Measurements from ENCODE around the gene DYNC1LI2.
"Not testable (repeated sequence)": the region's sequence is repeated elsewhere in the genome, so short reads cannot be mapped to it uniquely, and the experiment has no call there.

Gene DYNC1LI2
- total RNA-seq: 172 to 196 reads per million in 2 donors

DNA sequence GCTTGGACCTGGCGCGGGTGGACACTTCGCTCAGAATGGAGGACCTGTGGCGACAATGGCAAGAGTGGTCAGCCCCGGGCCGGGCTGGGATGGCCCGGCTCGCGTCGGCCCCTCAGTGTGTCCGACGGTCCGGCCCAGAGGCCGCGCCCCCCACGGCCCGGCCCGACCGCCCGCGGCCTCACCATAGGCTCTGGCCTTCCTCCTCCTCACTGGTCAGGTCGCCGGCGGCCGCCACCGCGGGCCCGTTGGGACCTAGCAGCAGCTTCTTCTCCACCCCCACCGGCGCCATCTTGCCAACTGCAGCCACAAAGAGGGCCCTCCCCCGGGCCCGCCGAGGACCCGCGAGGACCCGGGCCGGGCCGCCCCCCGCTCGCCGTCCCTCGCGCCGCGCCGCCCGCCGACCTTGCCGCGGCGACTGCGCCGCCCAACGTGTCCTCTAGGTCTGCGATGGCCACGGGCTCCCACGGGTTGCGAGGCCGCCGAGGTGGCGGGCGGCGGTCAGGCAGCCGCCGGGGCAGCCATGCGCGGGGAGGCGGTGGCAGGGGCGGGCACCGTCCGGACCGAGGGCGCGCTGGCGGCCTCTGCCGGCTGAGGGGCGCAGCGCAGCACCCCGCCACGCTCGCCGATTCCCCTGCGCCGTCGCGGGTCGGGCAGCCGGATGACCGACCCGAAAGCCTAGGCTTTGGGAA, at the start of gene DYNC1LI2:
Gene DYNC1LI2 (minus strand): TSS at position 307 of the 689 bp plus-strand sequence. CDS start 18 bp downstream, at position 289.
- DNase-seq: peak; percentile 63

DNA sequence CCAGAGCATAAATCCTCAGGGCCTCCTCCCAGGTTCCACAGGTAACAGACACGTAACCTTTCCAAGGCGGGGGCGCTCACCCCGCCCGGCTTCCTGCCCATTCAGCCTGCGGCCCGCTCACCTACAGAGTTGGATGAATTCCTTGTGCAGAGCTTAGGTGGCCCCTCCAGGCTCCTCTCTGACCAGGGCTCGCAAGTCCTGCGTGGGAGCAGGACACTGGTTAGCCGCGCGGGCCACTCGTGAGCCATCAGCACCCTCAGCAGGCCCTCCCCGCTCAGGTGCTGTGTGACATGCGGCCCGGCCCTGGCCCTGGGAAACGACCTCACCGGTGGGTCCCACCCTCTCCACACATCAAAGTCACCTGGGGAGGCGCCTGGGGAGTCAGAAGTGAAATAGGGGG, 49.4 kb upstream of the DYNC1LI2 start:
- no peak for DNase-seq

DNA sequence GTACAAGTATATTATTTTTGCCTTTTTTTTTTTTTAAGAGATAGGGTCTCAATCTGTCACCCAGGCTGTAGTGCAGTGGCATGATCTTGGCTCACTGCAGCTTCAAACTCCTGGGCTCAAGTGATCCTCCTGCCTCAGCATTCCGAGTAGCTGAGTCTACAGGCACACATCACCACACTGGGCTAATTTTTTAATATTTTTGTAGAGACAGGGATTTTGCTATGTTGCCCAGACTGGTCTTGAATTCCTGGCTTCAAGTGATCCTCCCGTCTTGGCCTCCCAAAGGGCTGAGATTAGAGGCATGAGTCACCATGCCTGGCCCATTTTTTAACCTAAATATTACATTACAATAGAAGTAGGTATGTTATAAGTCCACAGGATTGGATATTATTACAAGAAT, 46.8 kb upstream of the DYNC1LI2 start:
- no peak for DNase-seq

DNA sequence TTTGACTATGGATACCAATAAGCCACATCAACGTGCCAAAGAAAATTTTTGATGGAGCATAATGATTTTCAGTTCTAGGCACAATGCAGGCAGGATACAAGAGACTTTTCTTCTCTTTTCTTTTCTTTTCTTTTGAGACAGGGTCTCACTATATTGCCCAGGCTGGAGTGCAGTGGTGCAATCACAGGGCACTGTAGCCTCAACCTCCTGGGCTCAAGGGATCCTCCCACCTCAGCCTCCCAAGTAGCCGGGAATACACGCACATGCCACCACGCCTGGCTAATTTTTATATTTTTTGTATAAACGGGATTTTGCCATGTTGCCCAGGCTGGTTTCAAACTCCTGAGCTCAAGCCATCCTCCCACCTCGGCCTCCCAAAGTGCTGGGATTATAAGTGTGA, 42.6 kb upstream of the DYNC1LI2 start:
- DNase-seq: not testable (repeated sequence)

DNA sequence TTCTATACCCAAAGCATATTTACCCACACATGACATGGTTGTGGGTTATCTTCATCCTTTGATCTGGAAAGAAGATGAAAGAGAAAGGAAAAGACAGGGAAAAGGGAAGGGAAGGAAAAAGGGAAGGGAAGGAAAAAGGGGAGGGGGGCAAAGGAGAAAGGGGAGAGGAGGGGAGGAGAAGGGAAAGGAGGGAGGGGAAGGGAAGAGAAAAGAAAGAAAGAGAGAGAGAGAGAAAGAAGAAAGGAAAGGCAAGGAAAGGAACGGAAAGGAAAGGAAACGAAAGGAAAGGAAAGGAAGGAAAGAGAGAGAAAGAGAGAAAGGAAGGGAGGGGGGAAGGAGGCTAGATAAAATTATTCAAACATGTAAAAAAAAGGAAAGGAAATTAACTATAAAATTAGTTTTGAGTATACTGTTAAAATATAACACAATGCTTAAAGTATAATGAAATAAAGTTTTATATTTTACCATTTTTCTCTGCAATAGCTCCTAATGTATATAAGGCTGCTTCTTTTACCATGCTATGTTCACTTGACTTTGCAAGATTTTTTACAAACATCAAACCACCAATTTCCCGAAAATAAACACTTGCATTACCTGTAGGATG, 38.8 kb upstream of the DYNC1LI2 start:
- no peak for DNase-seq

DNA sequence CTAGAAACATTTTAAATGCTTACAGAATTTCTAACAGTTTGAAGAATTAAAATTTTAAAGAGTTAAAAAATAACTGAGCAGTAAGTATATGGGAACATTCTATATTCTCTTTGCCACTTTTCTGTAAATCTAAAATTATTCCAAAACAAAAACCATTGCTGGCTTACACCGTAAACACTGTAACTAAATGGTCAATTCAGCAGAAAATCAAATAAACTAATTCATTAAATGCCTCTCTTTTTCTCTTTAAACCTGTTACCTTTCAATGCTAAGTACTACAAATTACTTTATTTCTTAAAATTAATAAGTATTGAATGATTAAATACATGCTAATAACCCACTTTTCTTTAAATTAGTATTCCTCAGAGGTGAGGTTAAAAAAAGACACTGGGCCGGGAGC, 36.0 kb upstream of the DYNC1LI2 start:
- DNase-seq: no peak

DNA sequence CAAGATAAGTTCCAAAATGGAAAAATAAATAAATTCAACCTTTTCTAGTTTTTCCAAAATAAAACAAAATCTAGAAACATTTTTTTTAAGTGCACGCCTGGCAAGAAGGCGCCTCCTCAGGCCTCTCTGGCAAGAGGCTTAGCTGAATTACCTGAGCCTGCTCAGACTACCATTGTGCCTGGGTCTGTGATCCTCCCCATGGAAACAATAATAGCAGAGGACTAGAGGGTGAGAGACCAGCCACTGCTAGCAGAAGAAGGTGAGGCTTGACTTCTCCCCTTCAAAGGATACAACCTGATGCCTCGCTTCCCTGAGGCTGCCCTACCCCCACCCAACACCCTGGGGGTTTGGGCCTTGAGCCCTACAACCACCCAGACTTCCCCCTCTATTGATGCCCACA, 35.1 kb upstream of the DYNC1LI2 start:
- DNase-seq: no peak

DNA sequence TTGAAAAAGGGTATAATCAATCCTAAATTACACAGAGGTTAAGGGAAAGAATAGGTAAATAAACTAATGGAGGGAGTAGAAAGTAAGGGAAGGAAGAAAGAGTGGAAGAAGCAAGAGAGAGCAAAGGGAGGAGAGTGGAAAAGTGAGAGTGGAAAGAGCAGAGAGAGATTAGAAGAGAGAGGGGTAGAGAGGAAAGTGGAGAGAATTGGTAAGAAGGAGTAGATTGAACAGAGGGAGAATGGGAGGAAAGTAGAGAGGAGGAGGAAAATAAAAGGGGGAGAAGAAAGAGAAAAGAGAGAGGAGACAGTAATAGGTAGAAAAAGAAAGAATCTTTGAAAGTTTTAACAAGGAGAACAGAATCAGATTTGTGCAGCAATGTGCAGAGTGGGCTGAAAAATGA, 25.0 kb upstream of the DYNC1LI2 start:
- DNase-seq: no peak

DNA sequence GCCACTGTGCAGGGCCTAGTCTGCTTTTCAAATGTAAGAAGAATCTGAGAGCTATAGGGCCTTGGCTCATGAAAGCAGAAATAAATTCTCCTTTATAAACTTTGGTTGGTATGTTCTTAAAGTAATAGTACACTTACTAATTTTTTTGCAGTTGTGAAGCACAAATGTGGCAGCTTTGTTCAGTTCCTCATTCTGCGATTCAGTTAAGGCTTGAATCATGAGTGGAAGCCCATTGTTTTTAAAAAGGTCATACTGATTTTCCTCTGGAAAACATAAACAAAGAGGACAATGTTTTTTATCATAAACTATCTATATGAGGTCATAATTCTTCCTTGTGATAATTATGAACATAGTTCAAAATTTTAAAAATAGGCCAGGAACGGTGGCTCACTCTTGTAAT, 23.6 kb upstream of the DYNC1LI2 start:
- no peak for DNase-seq

DNA sequence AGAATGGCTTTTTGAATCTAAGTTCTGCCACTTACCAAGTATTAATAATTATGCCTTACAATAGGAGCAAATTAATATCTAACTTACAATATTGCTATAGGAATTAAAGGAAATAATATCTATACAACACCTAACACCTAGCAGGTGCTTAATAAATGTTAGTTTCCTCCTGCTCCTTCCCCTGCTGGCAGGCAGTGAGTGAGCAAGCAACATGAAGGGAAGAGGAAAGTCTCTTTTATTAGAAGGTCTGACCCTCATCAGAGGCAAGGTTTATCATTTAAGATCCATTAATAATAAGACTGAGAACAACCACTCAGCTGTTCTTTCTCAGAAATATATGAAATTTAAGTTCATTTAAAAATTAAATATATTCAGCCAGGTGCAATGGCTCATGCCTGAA, 6.7 kb upstream of the DYNC1LI2 start:
- DNase-seq: no peak

DNA sequence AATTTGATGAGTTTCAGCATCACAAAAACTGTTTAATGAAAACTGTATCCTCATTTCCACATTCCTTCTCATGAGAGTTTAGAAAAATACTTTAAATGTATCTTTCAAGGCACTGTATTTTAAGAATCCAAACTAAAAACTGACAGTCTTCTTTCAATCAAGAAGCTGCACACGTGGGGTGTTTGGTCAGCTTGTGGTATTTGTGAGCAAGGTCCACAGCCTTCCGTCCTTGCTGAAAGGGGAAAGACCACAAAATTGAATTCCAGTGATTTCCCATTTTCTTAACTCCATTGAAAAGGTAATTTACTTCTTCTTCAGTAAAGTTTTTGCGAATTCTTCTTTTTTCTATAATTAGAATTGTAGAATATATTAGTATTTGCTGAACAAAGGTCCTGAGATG, 3.4 kb upstream of the DYNC1LI2 start:
- no peak for DNase-seq

DNA sequence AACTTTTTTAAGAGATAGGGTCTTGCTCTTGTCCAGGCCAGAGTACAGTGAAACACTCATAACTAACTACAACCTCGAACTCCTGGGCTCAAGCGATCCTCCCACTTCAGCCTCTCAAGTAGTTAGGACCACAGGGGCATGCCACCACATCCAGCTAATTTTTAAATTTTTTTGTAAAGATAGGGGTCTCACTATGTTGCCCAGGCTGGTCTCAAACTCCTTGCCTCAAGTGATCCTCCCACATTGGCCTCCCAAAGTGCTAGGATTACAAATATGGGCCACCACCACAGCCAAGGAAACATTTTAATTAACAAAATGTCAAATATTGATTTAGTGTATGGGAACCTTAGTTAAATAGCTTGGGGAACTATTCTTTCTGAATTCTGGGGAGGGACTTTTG, 2.8 kb upstream of the DYNC1LI2 start:
- no peak for DNase-seq

DNA sequence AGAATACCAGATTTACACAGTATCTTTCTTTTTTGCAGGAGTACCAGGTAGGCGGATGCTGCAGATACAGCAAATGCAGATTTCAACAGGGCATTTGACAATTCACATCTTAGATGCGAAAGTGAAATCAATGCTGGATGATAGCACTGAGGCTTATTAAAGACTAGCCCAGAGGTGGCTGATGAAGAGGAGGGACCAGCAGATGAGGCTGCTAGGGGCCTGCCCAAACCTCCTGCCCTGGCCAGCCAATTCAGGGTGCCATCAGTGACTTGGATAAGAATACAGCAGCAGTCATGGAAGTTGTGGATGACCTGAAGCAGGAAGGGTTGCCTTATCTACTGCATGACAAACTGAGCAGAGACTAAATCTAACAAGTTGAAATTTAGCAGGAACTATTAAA, 1.5 kb upstream of the DYNC1LI2 start:
- DNase-seq: no peak

DNA sequence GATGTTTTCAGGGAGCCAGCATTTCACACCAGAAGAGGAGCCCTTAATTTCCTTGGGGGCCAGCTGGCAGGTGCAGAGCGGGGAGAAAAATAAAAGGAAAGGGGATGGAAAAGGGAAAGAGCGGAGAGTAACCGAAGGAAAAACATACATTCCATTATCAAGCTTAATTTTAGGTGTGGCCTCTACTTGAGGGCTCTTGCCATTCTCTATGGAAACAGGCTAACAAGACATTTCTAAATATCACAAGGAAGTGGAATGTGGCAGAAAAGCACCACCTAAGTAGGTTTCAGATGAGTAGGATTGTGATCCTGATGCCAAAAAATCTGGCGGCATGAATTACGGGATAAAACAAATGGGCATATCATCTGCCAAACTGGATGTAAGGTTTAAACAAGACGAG, 970 bp upstream of the DYNC1LI2 start:
- DNase-seq: no peak

DNA sequence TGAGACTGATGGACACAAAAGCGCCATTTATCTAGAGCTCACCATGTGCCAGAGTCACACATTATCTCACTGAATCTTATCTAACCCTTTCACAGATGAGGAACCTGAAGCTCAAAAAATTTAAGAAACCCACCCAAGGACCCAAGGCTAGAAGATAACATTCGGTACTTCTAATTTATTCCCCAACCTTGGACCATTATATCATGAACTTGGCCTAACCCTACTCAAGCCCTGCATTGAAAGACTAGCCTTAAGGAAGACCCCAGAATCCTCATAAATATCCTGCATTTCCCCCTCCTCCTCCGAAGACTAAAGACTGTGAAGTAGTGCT, 548 bp upstream of the DYNC1LI2 start:
- DNase-seq: no peak

DNA sequence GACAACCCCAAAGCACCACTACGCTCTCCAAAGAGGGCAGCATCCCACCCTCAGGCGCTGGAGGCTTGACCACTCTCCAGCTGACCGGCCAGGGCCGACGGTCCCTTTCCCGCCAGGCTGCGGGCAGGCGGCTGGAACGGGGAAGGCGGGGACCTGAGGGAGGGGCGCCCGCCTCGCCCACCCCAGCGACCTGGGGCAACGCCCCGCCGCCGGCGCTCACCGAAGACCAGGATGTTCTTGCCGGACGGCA, 431 bp downstream of the DYNC1LI2 start:
- DNase-seq: no peak

DNA sequence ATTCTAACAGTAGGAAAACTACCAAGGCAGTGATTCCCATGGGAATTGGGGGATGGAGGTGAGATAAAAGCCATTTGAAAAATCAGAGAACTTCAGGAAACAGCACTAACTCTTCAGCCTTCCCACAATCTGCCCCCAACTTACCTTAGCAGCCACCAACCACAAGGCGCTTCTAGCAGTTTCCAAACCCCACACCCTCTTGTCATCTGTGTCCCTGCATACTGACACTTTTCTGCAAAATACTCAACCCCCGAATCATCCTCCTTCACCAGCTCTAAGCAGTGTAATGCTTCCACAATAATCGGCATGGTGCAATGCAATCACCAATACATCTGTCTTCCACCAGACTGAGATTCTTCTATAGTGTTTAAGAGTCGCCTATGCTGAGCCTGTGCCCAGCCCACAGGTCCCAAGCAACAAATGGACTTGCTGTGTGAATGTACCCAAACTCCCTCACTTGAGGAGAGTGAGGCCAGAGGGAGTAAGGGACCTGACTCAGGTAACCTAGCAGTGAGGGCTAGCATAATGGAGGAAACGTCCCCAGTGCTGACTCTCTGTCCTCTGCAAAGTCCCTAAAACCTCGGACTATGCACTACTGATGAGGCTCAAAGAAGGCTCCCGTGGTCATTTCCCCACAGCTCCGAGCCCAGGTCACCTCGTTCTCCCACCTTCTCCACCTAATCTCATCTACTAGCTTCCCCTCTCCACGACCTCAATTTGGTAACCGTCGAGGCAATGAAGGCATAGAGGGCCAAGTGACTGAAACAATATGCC, 943 bp downstream of the DYNC1LI2 start:
- DNase-seq: no peak

DNA sequence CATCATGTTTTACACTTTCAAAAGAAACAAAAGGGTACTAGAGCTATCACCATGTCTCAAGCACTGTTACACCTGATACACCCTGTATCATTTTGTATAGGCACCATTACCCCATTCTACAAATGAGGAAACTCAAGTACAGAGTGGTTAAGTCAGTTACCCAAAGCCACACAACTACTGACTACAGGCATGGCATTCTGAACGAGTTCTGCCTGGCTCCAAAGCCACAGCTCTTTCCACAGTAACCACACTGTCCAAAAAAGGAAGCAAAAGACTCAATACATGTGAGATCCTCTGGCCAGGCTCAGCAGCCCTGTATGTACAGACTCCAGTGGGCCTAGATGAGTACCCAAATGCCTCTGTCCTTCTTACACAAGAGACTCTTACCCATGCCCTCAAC, 4.7 kb downstream of the DYNC1LI2 start:
- DNase-seq: no peak

DNA sequence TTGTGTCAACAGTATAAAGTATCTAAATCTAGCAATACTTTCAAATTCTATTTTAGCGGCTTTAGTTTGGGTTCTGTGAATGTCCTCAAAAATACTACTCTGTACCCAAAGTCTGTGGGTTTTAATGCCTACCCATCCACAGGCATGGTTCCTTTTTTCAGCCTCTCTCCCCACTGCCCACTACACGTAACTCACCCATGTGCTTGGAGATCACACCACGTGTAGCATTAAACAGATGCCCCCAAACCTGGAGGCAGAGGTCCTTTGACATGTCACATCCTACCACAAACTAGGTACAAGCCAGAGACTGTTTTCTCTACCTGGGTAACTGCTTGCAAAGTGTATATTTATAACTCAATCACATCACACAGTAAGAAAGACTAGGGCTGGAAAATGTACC, 5.4 kb downstream of the DYNC1LI2 start:
- DNase-seq: no peak

DNA sequence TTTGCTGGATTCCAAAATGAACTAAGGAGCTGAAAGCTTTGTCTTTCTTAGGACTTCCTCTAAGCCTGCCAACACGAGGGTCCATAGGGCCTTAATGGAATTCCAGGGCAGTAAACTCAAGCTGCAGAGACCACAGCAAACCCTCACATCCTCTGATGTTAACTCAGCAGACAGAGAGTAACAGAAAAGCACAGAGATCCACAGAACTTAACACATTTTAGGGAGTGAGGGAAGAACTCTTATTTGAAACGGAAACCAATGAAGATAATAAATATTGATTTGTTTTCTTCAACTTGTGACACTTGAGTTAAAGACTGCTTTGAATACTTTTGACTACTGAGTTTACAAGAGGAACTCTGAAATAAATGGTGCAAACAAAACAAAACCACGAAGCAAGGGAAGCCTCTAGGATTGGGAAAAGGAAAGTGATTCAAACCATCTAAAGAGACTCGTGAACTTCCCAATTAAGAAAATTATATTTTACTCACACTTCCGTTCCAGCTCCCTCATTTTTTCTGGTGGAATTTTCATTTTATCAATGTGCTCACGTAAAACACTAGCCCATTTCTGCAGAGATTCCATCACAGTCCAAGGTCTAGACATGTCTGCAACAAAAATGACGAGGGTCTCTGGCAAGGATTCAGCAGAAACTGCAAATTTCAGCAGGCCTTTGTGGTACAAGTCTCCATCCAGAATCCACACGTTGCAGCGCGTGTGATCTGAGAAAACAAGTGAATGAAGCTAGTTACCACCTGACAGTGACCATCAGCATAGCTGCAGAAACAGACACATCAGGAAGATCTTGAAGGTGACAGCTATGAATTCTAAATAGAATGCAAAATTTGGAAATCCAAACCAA, 9.2 kb downstream of the DYNC1LI2 start:
- no peak for DNase-seq

DNA sequence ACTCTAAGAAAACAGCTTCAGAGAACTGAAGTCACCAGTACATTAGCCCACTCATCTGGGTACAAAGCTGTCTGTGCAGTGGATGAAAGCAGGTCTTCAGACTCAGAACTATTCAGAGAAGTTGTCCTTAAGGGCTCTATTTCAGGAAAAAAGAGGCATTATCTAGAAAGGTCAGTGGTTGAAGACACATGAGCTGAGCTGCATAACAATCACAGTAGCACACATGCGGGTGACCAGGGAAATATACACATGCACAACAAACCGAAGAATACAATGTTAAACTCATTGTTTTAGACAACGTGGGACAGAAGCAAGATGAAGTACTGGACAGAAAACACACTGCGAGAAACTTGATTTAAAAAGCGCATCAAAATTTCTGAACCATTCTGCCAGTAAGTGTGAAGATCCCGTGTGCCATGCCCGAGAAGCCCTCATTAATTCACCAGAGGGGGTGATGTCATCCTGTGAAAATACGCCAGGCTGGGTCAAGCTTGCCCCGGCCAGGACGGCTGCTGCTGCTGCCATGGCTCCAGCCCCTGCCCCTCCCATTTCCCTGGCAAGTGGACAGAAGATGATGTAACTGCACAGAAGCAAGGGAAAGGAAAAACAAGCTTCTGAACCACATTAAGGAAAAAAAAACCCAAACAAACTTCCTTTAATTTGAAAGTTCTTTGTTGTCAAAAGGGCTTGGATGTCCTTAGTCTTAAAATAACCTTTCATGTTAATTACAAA, 10.1 kb downstream of the DYNC1LI2 start:
- DNase-seq: no peak

DNA sequence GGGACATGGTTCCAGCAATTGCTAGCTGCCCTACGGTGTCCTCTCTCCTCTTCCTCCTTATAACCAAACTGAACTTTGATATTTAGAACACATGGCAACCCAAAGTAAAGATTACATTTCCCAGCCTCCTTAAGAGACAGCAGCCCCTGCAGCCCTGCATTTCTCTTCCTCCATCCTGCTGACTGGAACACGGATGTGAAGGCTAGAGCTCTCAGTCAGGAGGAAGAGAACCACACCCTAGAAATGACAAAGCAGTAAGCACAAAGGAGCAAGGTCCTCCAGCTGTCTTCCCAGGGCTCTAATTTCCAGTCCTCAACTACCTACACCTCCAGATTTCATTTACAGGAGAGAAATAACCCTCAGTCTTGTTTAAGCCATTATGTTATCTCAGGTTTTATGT, 10.9 kb downstream of the DYNC1LI2 start:
- no peak for DNase-seq

DNA sequence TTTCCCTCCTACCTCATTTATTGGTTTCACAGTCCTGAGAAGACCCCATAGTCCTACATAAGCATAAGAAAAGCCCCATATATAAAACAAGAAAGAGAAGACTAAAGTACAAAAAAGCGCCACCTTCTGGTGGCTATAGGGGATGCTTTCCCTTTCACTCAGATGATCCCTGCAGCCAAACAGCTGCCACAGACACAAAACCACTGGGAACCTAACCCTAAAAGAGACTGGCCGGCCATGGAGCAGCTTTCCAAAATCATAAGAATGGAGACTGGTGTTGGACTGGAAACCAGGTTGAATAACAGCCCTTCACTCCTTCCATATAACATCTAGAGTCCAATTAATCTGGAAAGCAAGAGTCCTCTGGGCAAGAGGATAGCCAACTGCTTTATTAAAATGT, 11.4 kb downstream of the DYNC1LI2 start:
- DNase-seq: no peak
